Endothelial cell (in vitro differentiated cells): ENCODE data around the gene SPHK2. TPM values are rescaled to one million over a fixed set of nuclear protein-coding genes. Genes with fewer than 3 reads are reported as not detected.

ENCODE experiments used
- DNase-seq: peaks from one replicate; pipeline ENCODE4 v3.0.0; 2021; ENCODE audit warnings: low spot score
- H3K27ac Mint-ChIP-seq: one replicate; pipeline ENCODE4 v1.8.0; 2021; ENCODE audit warnings: mixed read lengths, inconsistent platforms; ENCODE audit not compliant: unreplicated experiment
- H3K27me3 Mint-ChIP-seq: one replicate; pipeline ENCODE4 v1.8.0; 2021; ENCODE audit warnings: mild to moderate bottlenecking, moderate library complexity, mixed read lengths, inconsistent platforms; ENCODE audit not compliant: unreplicated experiment
- H3K36me3 Mint-ChIP-seq: one replicate; pipeline ENCODE4 v1.8.0; 2021; ENCODE audit warnings: mild to moderate bottlenecking, low read depth, mixed read lengths, inconsistent platforms; ENCODE audit not compliant: unreplicated experiment
- H3K4me1 Mint-ChIP-seq: one replicate; pipeline ENCODE4 v1.8.0; 2021; ENCODE audit warnings: mild to moderate bottlenecking, mixed read lengths, inconsistent platforms; ENCODE audit not compliant: unreplicated experiment
- H3K4me3 Mint-ChIP-seq: one replicate; pipeline ENCODE4 v1.8.0; 2021; ENCODE audit warnings: mild to moderate bottlenecking, mixed read lengths, inconsistent platforms; ENCODE audit not compliant: unreplicated experiment
- H3K9me3 Mint-ChIP-seq: one replicate; pipeline ENCODE4 v1.8.0; 2021; ENCODE audit warnings: mixed read lengths, inconsistent platforms; ENCODE audit not compliant: unreplicated experiment
- total RNA-seq: library from RNA; stranded (reverse); fragmentation: NEBNext Ultra II Directional; extraction: Animal tissue kit (Norgen Biotek cat#: 25700); gene quantifications from one replicate; pipeline ENCODE4 v1.2.1, GENCODE V29; 2021; ENCODE audit not compliant: unreplicated experiment
- TF ChIP-seq, protein P1 (sequence below): fragments of 200-600 bp; sonication (generic); IDR thresholded peaks from one replicate; pipeline ENCODE4 v1.5.0; 2021; ENCODE audit warnings: antibody characterized with exemption; ENCODE audit not compliant: unreplicated experiment

The SPHK2 gene
- total RNA-seq, 1 donor from 2014 or later: 24.7 TPM

DNA sequence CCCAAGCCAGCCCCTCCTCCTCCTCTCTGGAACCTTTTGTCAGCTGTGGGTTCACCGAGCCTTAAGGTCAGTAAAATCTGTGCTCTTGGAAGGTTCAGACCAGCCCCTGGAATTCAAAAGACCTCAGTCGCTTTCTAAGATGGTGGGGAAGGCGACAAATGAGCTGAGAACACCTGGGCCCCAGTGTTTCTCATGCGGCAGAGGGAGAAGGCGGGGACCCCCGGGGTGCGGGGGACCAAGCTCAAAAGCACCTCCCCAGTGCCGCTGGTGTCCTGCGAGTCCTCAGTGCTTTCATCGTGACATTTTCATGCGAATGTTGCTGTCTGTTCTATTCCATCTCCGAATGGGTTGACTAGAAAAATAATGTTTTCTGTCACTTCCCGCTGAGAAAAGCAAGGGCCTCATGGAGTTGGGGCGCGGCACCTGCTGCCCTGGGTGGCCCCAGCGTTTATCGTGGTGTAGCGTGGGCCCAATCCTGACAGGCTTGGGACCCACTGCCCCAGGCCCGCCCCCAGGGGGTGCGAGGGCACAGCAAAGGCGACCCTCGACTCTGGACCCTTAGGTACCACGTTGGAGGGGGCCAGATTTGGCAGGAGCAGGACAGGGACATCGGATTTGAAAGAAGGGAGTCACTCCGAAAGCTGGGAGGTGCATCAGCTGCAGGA lies 54.3 kb downstream of the SPHK2 start:
- no peak overlapping the region for H3K4me3 Mint-ChIP-seq
- TF ChIP-seq, protein P1, sequence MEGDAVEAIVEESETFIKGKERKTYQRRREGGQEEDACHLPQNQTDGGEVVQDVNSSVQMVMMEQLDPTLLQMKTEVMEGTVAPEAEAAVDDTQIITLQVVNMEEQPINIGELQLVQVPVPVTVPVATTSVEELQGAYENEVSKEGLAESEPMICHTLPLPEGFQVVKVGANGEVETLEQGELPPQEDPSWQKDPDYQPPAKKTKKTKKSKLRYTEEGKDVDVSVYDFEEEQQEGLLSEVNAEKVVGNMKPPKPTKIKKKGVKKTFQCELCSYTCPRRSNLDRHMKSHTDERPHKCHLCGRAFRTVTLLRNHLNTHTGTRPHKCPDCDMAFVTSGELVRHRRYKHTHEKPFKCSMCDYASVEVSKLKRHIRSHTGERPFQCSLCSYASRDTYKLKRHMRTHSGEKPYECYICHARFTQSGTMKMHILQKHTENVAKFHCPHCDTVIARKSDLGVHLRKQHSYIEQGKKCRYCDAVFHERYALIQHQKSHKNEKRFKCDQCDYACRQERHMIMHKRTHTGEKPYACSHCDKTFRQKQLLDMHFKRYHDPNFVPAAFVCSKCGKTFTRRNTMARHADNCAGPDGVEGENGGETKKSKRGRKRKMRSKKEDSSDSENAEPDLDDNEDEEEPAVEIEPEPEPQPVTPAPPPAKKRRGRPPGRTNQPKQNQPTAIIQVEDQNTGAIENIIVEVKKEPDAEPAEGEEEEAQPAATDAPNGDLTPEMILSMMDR: no peak
- peaks cover 5% of the 10 kb centered on the region for H3K36me3 Mint-ChIP-seq
- no peak for DNase-seq
- peaks cover 14% of the 10 kb centered on the region for H3K27me3 Mint-ChIP-seq
- peaks cover 4% of the 10 kb centered on the region for H3K4me1 Mint-ChIP-seq
- no peaks in the 10 kb centered on the region for H3K9me3 Mint-ChIP-seq
- H3K27ac Mint-ChIP-seq: no peak overlapping the region

DNA sequence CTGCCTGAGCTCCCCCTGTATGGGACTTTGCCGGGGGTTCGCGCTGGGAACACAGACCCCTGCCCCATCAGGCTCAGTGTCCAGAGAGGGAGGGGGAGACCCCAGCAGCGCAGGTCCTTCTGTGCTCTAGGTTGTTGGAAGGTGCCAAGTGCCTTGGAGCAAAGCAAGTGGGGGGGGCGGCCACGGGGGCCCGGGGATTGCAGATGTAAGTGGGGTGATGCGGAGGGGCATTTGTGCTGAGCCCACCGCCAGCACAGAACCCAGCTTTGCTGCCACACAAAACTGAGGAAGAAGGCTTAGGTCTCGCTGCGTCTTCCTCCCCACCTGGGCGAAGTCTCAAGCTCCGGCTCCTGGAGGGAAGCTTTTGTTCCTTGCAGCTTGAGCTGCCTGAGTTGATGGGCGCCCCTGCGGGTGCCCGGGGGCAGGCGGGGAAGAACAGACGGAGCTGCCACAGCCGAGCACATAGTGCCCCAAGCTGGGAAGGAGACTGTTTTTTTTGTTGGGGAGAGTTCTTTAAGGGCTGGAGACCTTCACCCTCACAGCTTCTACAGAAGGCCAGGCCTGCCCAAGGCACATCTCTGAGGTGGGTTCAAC lies 55.0 kb downstream of the SPHK2 start:
- TF ChIP-seq, protein P1: no peak
- DNase-seq: no peak

DNA sequence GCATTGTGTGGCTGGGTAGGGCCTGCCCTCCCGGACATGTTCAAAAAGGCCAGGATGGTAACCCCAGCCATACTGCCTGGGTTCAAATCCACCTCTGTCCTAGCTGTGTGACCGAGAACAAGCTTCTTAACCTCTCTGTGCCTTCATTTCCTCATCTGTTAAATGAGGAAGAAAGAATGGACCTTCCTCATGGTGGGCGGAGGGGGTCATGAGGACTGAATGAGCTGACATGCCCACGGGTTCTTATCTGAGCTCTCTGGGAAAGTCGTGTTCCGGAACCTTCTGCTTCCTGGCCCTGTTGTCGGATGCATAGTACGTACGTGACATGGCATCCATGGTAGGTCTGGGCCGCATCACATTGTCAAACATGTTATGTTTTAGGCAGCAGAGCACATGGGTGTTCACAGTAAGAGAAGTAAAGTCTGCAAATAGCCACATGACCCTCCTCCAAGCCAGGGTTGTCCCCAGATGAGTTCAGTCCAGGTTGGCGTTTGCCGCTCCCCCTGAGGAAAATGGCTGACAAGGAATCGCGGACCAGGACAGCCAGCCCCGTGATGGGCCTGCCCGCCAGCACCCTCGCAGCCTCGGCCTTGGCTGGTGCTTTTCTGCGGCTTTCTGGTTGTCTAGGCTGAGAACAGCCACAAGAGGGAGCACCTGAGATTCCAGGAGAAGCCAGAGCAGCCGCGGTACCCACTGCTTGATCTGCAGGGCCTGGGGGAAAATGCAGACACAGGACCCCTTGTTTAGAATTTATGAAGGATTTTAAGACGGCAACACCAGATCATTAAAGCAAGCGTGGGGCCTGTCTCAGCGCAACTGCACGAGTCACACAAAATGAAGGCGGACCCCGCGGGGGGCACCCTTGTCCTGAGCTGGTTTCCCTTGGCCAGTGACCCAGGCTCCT lies 55.9 kb downstream of the SPHK2 start:
- Mint-ChIP-seq H3K4me3 (no peak overlapping the region), H3K9me3 (no peaks in the 10 kb centered on the region), H3K27me3 (peaks cover 7% of the 10 kb centered on the region), H3K27ac (no peak overlapping the region), H3K36me3 (no peaks in the 10 kb centered on the region), H3K4me1 (no peaks in the 10 kb centered on the region)
- DNase-seq: peak; percentile 80
- TF ChIP-seq, protein P1: peak; percentile 82

More for the DNA sequence above, 55.0 kb downstream of the SPHK2 start:
- peaks cover 5% of the 10 kb centered on the region for H3K36me3 Mint-ChIP-seq
- H3K4me3 Mint-ChIP-seq: no peak overlapping the region
- H3K27ac Mint-ChIP-seq: no peak overlapping the region
- H3K4me1 Mint-ChIP-seq: peaks cover 4% of the 10 kb centered on the region
- no peaks in the 10 kb centered on the region for H3K9me3 Mint-ChIP-seq
- peaks cover 13% of the 10 kb centered on the region for H3K27me3 Mint-ChIP-seq

DNA sequence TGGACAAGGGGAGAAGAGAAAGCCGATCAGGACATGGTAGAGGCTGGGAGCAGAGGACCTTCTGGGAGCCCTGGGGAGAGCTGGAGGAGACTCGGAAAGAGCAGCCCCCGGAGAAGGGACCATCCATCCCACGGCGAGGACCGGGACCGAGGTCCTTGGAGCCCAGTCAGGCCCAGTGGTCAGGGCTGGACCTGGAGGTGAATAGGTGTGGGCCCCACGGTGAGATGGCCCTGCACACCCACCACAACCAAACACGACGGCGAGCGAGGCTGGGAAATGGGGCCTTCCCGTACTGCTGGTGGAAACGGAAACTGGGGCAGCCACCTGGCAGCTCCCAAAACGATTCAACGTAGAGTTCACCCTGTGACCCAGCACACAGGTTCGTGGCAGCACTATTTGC lies 57.2 kb downstream of the SPHK2 start:
- H3K4me1 Mint-ChIP-seq: no peaks in the 10 kb centered on the region

More for the DNA sequence above, 57.2 kb downstream of the SPHK2 start:
- H3K4me3 Mint-ChIP-seq: no peak overlapping the region
- DNase-seq: no peak
- no peaks in the 10 kb centered on the region for H3K36me3 Mint-ChIP-seq
- H3K27ac Mint-ChIP-seq: no peak overlapping the region
- TF ChIP-seq, protein P1: no peak
- H3K9me3 Mint-ChIP-seq: no peaks in the 10 kb centered on the region
- peaks cover 7% of the 10 kb centered on the region for H3K27me3 Mint-ChIP-seq
